ENCODE results near the gene TPST1.
"Not testable (repeated sequence)": the region's sequence is repeated elsewhere in the genome, so short reads cannot be mapped to it uniquely, and the experiment has no call there.

GRCh38 chr7:66156035-66156434, 49.1 kb upstream of the TPST1 start:
- TF ChIP-seq CTCF, POLR2A (IDR thresholded peaks at IDR 0.05): not testable (repeated sequence)

Data from thyroid gland (tissue), 4 donors.